HEK293 (cell line): ENCODE data around the gene ZBED5.

Experiments
- CTCF ChIA-PET: fragments of 350-600 bp; formaldehyde crosslinking; extraction: SDS; loops from one replicate; lab custom pipeline; 2021; ENCODE audit warnings: antibody characterized with exemption; lab: Yijun Ruan, JAX
- POLR2A ChIA-PET: fragments of 300-600 bp; formaldehyde crosslinking; extraction: SDS; loops from one replicate; lab custom pipeline; 2020; ENCODE audit warnings: antibody characterized with exemption, inconsistent platforms; lab: Yijun Ruan, JAX
- H3K27ac ChIP-seq: fragments of 200-500 bp; sonication (Bioruptor generic); 2 replicates; pipeline ENCODE4 v1.5.1; 2014; ENCODE audit warnings: low read depth, low read length, control low read depth, inconsistent platforms; ENCODE audit errors: extremely low read depth
- H3K36me3 ChIP-seq, 2 experiments: fragments of 200-500 bp in 1 of 2; sonication (Bioruptor generic) in 1 of 2; 1 replicate in 1 of 2; 2 replicates in 1 of 2; pipeline ENCODE4 v1.5.1; 2014 to 2017; ENCODE audit warnings: inconsistent platforms in 2 of 2, low read length in 2 of 2; ENCODE audit not compliant: control insufficient read depth in 2 of 2, insufficient read depth in 1 of 2
- H3K4me1 ChIP-seq: fragments of 200-500 bp; sonication (Bioruptor generic); 2 replicates; pipeline ENCODE4 v1.5.1; 2014; ENCODE audit warnings: mild to moderate bottlenecking, low read length, inconsistent platforms; ENCODE audit not compliant: control insufficient read depth, insufficient read depth
- H3K4me3 ChIP-seq: 2 replicates; pipeline ENCODE4 v1.5.1; 2011; ENCODE audit warnings: low read depth, mild to moderate bottlenecking, control low read depth, low read length, moderate library complexity
- H3K9me3 ChIP-seq: fragments of 200-500 bp; sonication (Bioruptor generic); 2 replicates; pipeline ENCODE4 v1.5.1; 2014; ENCODE audit warnings: low read depth, low read length, inconsistent platforms; ENCODE audit not compliant: control insufficient read depth, insufficient read depth
- HOXA7 ChIP-seq: sonication (generic); formaldehyde crosslinking; IDR thresholded peaks from 2 replicates; pipeline ENCODE4 v1.8.1; 2022; ENCODE audit warnings: missing genetic modification reagents, borderline replicate concordance
- SCRT2 ChIP-seq: fragments of 450-650 bp; formaldehyde crosslinking; IDR thresholded peaks from 2 replicates; pipeline ENCODE4 v1.5.1; 2016; ENCODE audit warnings: missing biosample characterization, missing genetic modification characterization
- TCF7L2 ChIP-seq: IDR thresholded peaks from 2 replicates; pipeline ENCODE4 v1.6.1; 2011; ENCODE audit warnings: low read depth, mild to moderate bottlenecking, inconsistent platforms, low read length, moderate library complexity, borderline replicate concordance
- ZBTB11 ChIP-seq: fragments of 450-650 bp; formaldehyde crosslinking; conservative IDR thresholded peaks from 2 replicates; pipeline ENCODE4 v1.5.1; 2016; ENCODE audit warnings: low read depth, missing biosample characterization, missing genetic modification characterization
- ZBTB17 ChIP-seq: fragments of 450-650 bp; formaldehyde crosslinking; IDR thresholded peaks from 2 replicates; pipeline ENCODE4 v1.5.1; 2016; ENCODE audit warnings: missing biosample characterization, missing genetic modification characterization
- ZNF114 ChIP-seq: fragments of 450-650 bp; formaldehyde crosslinking; IDR thresholded peaks from 2 replicates; pipeline ENCODE4 v1.5.0; 2017; ENCODE audit warnings: missing biosample characterization, missing genetic modification characterization
- ZNF146 ChIP-seq: fragments of 450-650 bp; formaldehyde crosslinking; IDR thresholded peaks from 2 replicates; pipeline ENCODE4 v1.5.1; 2016; ENCODE audit warnings: missing biosample characterization, missing genetic modification characterization
- ZNF19 ChIP-seq: fragments of 450-650 bp; formaldehyde crosslinking; IDR thresholded peaks from 2 replicates; pipeline ENCODE4; 2016; ENCODE audit warnings: missing biosample characterization, missing genetic modification characterization, low read depth
- ZNF223 ChIP-seq: fragments of 450-650 bp; formaldehyde crosslinking; IDR thresholded peaks from 2 replicates; pipeline ENCODE4 v1.5.1; 2016; ENCODE audit warnings: missing biosample characterization, missing genetic modification characterization
- ZNF26 ChIP-seq: fragments of 450-650 bp; formaldehyde crosslinking; IDR thresholded peaks from 2 replicates; pipeline ENCODE4 v1.5.1; 2016; ENCODE audit warnings: missing biosample characterization, missing genetic modification characterization
- ZNF292 ChIP-seq: fragments of 450-650 bp; formaldehyde crosslinking; IDR thresholded peaks from 2 replicates; pipeline ENCODE4 v1.5.1; 2016; ENCODE audit warnings: low read depth, missing biosample characterization, missing genetic modification characterization, borderline replicate concordance
- ZNF404 ChIP-seq: fragments of 450-650 bp; formaldehyde crosslinking; IDR thresholded peaks from 2 replicates; pipeline ENCODE4 v1.5.1; 2017; ENCODE audit warnings: missing biosample characterization, missing genetic modification characterization
- ZNF488 ChIP-seq: fragments of 450-650 bp; formaldehyde crosslinking; IDR thresholded peaks from 2 replicates; pipeline ENCODE4 v1.5.1; 2016; ENCODE audit warnings: missing biosample characterization, missing genetic modification characterization
- ZNF513 ChIP-seq: fragments of 450-650 bp; IDR thresholded peaks from 2 replicates; pipeline ENCODE4 v1.5.1; 2018; ENCODE audit warnings: missing biosample characterization, missing genetic modification characterization
- ZNF530 ChIP-seq: fragments of 450-650 bp; formaldehyde crosslinking; IDR thresholded peaks from 2 replicates; pipeline ENCODE4 v1.5.1; 2016; ENCODE audit warnings: low read depth, missing biosample characterization, missing genetic modification characterization
- ZNF645 ChIP-seq: fragments of 450-650 bp; formaldehyde crosslinking; IDR thresholded peaks from 2 replicates; pipeline ENCODE4; 2016; ENCODE audit warnings: missing biosample characterization, missing genetic modification characterization
- ZNF747 ChIP-seq: fragments of 450-650 bp; formaldehyde crosslinking; IDR thresholded peaks from 2 replicates; pipeline ENCODE4 v1.5.1; 2016; ENCODE audit warnings: missing biosample characterization, missing genetic modification characterization
- ZNF776 ChIP-seq: fragments of 450-650 bp; formaldehyde crosslinking; IDR thresholded peaks from 2 replicates; pipeline ENCODE4 v1.5.0; 2017; ENCODE audit warnings: missing biosample characterization, missing genetic modification characterization, borderline replicate concordance
- ZNF785 ChIP-seq: fragments of 450-650 bp; formaldehyde crosslinking; IDR thresholded peaks from 2 replicates; pipeline ENCODE4 v1.5.1; 2016; ENCODE audit warnings: missing biosample characterization, missing genetic modification characterization
- ZNF837 ChIP-seq: fragments of 450-650 bp; formaldehyde crosslinking; IDR thresholded peaks from 2 replicates; pipeline ENCODE4 v1.5.1; 2016; ENCODE audit warnings: missing biosample characterization, missing genetic modification characterization
- TF ChIP-seq, protein P1 (sequence below): fragments of 450-650 bp; formaldehyde crosslinking; IDR thresholded peaks from 2 replicates; pipeline ENCODE4 v1.5.1; 2016; ENCODE audit warnings: missing biosample characterization, missing genetic modification characterization
- TF ChIP-seq, protein P2 (sequence below): fragments of 450-650 bp; formaldehyde crosslinking; IDR thresholded peaks from 2 replicates; pipeline ENCODE4 v1.5.1; 2016; ENCODE audit warnings: missing biosample characterization, missing genetic modification characterization

Gene ZBED5

DNA sequence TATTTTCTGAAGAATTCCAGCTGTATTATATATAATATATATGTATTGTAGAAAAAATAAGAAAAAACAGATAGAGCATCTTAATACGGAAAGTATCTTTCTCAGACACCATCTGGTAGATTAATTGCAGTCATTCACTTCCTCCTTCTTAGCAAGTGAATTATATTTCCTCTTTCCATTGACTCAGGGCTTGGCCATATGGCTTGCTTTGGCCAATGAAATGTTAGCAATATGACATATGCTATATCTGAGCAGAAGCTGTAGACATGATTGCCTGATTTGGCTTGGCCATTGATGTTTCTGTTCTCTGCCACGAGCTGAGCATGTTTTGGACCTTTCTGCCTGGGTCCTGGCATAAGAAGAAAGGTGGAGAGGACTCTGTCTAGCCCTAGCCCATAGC, 34.4 kb upstream of the ZBED5 start:
- CTCF ChIA-PET = interaction anchor here (0.8 to 3.8 kb wide), 2 partner anchors 14 to 1131 kb away, joined by 4 to 21 read pairs; no protein-coding TSS in a partner anchor
- Histone ChIP-seq H3K4me1 (no peaks in the 10 kb centered on the region), H3K36me3 (no peaks in the 10 kb centered on the region), H3K4me3 (no peak overlapping the region), H3K27ac (no peak overlapping the region), H3K9me3 (no peaks in the 10 kb centered on the region)
- no peak for TF ChIP-seq ZNF530 (tag by site-specific recombination)
- TF ChIP-seq ZBTB17 (tag by site-specific recombination) = no peak
- no peak for TF ChIP-seq ZNF404 (tag by site-specific recombination)
- TF ChIP-seq ZBTB11 (tag by site-specific recombination) = no peak
- no peak for TF ChIP-seq HOXA7
- TF ChIP-seq ZNF114 (tag by site-specific recombination) = no peak
- no peak for TF ChIP-seq ZNF223 (tag by site-specific recombination)
- TF ChIP-seq ZNF513 (tag by site-specific recombination) = no peak
- TF ChIP-seq TCF7L2 = no peak
- TF ChIP-seq ZNF488 (tag by site-specific recombination) = no peak
- no peak for TF ChIP-seq ZNF747 (tag by site-specific recombination)
- TF ChIP-seq ZNF292 (tag by site-specific recombination) = no peak
- TF ChIP-seq ZNF837 (tag by site-specific recombination) = no peak
- no peak for TF ChIP-seq SCRT2 (tag by site-specific recombination)
- POLR2A ChIA-PET = interaction anchor here (1.4 kb wide), 1 partner anchor 83 kb away, joined by 5 read pairs; the partner anchor contains the start of gene EIF4G2

DNA sequence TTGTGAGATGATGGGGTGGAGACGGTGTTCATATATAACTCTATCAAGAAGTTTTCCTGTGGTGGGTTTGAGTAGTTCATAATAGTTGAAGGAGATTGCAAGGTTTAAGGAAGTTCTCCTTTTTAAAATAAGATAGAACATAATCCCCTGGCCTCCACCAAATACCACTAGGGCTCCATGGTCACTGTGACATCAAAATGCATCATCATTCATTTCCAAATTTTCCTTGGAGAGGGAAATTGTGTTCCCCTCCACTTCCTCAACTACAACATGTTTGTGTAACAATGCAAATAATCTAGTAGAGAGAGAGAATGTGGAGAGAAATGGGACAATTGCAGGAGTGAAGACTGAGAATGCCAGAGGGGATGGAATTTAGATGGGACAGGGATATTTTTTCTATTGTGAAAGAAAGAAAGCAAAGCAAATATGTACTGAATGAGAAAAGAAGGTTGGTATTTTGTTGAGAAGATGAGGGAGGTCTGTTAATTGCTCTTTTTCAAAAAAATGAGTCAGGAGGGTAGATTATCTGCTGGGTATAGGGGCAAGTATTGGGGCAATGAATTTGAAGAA, 33.4 kb upstream of the ZBED5 start:
- CTCF ChIA-PET = interaction anchor here (0.6 kb wide), 1 partner anchor 118 kb away, joined by 3 read pairs; no protein-coding TSS in a partner anchor
- no peak for TF ChIP-seq ZNF146 (tag by site-specific recombination)
- no peak for TF ChIP-seq ZNF26
- TF ChIP-seq ZNF776 (tag by site-specific recombination) = no peak
- TF ChIP-seq, protein P1, sequence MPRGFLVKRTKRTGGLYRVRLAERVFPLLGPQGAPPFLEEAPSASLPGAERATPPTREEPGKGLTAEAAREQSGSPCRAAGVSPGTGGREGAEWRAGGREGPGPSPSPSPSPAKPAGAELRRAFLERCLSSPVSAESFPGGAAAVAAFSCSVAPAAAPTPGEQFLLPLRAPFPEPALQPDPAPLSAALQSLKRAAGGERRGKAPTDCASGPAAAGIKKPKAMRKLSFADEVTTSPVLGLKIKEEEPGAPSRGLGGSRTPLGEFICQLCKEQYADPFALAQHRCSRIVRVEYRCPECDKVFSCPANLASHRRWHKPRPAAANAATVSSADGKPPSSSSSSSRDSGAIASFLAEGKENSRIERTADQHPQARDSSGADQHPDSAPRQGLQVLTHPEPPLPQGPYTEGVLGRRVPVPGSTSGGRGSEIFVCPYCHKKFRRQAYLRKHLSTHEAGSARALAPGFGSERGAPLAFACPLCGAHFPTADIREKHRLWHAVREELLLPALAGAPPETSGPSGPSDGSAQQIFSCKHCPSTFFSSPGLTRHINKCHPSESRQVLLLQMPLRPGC (tag by site-specific recombination) = no peak
- no peak for TF ChIP-seq ZNF19 (tag by site-specific recombination)
- TF ChIP-seq, protein P2, sequence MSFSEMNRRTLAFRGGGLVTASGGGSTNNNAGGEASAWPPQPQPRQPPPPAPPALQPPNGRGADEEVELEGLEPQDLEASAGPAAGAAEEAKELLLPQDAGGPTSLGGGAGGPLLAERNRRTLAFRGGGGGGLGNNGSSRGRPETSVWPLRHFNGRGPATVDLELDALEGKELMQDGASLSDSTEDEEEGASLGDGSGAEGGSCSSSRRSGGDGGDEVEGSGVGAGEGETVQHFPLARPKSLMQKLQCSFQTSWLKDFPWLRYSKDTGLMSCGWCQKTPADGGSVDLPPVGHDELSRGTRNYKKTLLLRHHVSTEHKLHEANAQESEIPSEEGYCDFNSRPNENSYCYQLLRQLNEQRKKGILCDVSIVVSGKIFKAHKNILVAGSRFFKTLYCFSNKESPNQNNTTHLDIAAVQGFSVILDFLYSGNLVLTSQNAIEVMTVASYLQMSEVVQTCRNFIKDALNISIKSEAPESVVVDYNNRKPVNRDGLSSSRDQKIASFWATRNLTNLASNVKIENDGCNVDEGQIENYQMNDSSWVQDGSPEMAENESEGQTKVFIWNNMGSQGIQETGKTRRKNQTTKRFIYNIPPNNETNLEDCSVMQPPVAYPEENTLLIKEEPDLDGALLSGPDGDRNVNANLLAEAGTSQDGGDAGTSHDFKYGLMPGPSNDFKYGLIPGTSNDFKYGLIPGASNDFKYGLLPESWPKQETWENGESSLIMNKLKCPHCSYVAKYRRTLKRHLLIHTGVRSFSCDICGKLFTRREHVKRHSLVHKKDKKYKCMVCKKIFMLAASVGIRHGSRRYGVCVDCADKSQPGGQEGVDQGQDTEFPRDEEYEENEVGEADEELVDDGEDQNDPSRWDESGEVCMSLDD (tag by site-specific recombination) = no peak
- TF ChIP-seq ZNF785 (tag by site-specific recombination) = no peak
- TF ChIP-seq ZNF223 (tag by site-specific recombination) = no peak
- TF ChIP-seq ZNF645 (tag by site-specific recombination) = no peak

More for the DNA sequence above, 33.4 kb upstream of the ZBED5 start:
- H3K4me1 ChIP-seq = no peaks in the 10 kb centered on the region
- H3K36me3 ChIP-seq = no peaks in the 10 kb centered on the region
- H3K4me3 ChIP-seq = no peak overlapping the region
- POLR2A ChIA-PET = no interaction called here
- H3K9me3 ChIP-seq = no peaks in the 10 kb centered on the region
- no peak overlapping the region for H3K27ac ChIP-seq
